T-cell (primary cell): ENCODE results near the gene FAM163B. TPM values are rescaled to one million over a fixed set of nuclear protein-coding genes. Genes with fewer than 3 reads are reported as not detected.

Experiments used
- ATAC-seq, 4 experiments: fragments of 200-7000 bp in 3 of 4; fragments of 150-1000 bp in 1 of 4; cut with Tn5 transposase; replicated peaks in 1 of 4; 1 replicate in 3 of 4; 2 replicates in 1 of 4; pipeline ENCODE4 v1.10.0; 2021; ENCODE audit warnings: moderate library complexity in 3 of 4, mild to moderate bottlenecking in 2 of 4, moderate number of reproducible peaks in 1 of 4
- CTCF ChIA-PET, 2 donors: fragments of 300-600 bp; sonication (Branson Sonifier 250); formaldehyde crosslinking; loops; one replicate each; lab custom pipeline; 2022; ENCODE audit warnings: antibody characterized with exemption in 2 of 2; lab: Charles Lee
- POLR2A ChIA-PET, 2 donors: fragments of 300-600 bp; sonication (Branson Sonifier 250); formaldehyde crosslinking; loops; one replicate each; lab custom pipeline; 2022; ENCODE audit warnings: antibody characterized with exemption in 2 of 2; lab: Charles Lee
- DNase-seq, 35 experiments: peaks; one replicate each; pipeline versions ENCODE4 v3.0.0 to v3.0.0-alpha.2; 2013 to 2023
- H3K27ac ChIP-seq: one replicate; pipeline ENCODE4 v1.5.1; 2013; ENCODE audit warnings: low read length
- H3K27me3 ChIP-seq, 2 experiments: replicated peaks in 1 of 2; 1 replicate in 1 of 2; 2 replicates in 1 of 2; pipeline versions ENCODE4 v1.6.1 to v1.7.0; 2013; ENCODE audit warnings: low read length in 1 of 2, mixed read lengths in 1 of 2; ENCODE audit not compliant: control insufficient read depth in 2 of 2, insufficient read depth in 2 of 2; ENCODE audit errors: extremely low read depth in 1 of 2
- H3K36me3 ChIP-seq, 2 donors: 1 replicate in 1 of 2; 2 replicates in 1 of 2; pipeline versions ENCODE4 v1.6.1 to v1.7.0; 2013; ENCODE audit warnings: low read length in 1 of 2; ENCODE audit not compliant: control insufficient read depth in 2 of 2, insufficient read depth in 1 of 2; ENCODE audit errors: extremely low read depth in 1 of 2
- H3K4me1 ChIP-seq, 2 experiments: 1 replicate in 1 of 2; 2 replicates in 1 of 2; pipeline versions ENCODE4 v1.6.1 to v1.7.0; 2013; ENCODE audit warnings: low read length in 2 of 2, mixed read lengths in 1 of 2; ENCODE audit not compliant: insufficient read depth in 2 of 2, control insufficient read depth in 1 of 2; ENCODE audit errors: extremely low read depth in 1 of 2
- H3K4me3 ChIP-seq, 2 donors: 1 replicate in 1 of 2; 2 replicates in 1 of 2; pipeline versions ENCODE4 v1.5.1 to v1.7.0; 2013; ENCODE audit warnings: mild to moderate bottlenecking in 2 of 2, low read length in 1 of 2, moderate library complexity in 1 of 2; ENCODE audit not compliant: control insufficient read depth in 1 of 2; ENCODE audit errors: extremely low read depth in 1 of 2
- H3K9me3 ChIP-seq: 2 replicates; pipeline ENCODE4 v1.7.0; 2013
- H3K27ac Mint-ChIP-seq, 2 donors: one replicate each; pipeline ENCODE4 v1.8.0; 2020 to 2021; ENCODE audit warnings: mild to moderate bottlenecking in 2 of 2, mixed read lengths in 2 of 2
- H3K27me3 Mint-ChIP-seq, 2 donors: one replicate each; pipeline ENCODE4 v1.8.0; 2021 to 2022; ENCODE audit warnings: mixed read lengths in 2 of 2
- H3K36me3 Mint-ChIP-seq: one replicate; pipeline ENCODE4 v1.8.0; 2021; ENCODE audit warnings: mixed read lengths
- H3K4me1 Mint-ChIP-seq, 3 donors: one replicate each; pipeline ENCODE4 v1.8.0; 2020 to 2022; ENCODE audit warnings: mixed read lengths in 3 of 3, mild to moderate bottlenecking in 1 of 3
- H3K4me3 Mint-ChIP-seq, 3 donors: one replicate each; pipeline ENCODE4 v1.8.0; 2020 to 2022; ENCODE audit warnings: mild to moderate bottlenecking in 3 of 3, mixed read lengths in 3 of 3, moderate library complexity in 3 of 3
- H3K9me3 Mint-ChIP-seq, 3 donors: one replicate each; pipeline ENCODE4 v1.8.0; 2020 to 2022; ENCODE audit warnings: mixed read lengths in 3 of 3
- WGBS: methylation state at CpG from one replicate; pipeline ENCODE4 v1.1.5; 2013; ENCODE audit warnings: missing lambda C conversion rate; ENCODE audit not compliant: insufficient coverage; 5-methylcytosine and 5-hydroxymethylcytosine counted together
- total RNA-seq, 35 experiments: library from RNA in 6 of 35; stranded (reverse) in 6 of 35; fragments of 120-200 nt in 1 of 35; gene quantifications; one replicate each; pipeline versions ENCODE4 v1.2.1 to v1.2.4 and lab custom pipeline; 2013 to 2026

FAM163B gene
- total RNA-seq, 5 donors from 2014 or later (not counting 1 experiment from before 2014, with no cell fraction given): not detected

DNA sequence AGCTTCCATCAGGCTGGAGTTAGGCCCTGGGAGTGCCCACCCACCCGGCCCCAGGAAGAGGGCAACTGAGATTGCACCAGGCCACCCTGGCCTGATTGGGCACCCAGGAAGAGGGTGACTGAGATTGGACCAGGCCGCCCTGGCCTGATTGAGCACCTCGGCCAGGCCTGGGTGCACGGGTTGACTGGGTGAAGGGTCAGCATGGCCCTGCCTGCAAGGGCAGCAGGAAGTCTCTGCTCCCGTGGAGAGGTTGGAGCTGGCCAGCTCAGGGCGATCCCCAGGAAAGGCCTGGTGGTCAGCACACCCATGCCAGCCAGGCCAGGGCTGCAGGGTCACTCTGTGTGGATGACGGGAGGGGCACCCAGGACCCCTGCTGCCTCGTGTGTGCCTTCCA, 62.9 kb downstream of the FAM163B start:
- Histone ChIP-seq H3K9me3 (no peaks in the 10 kb centered on the region), H3K36me3 (peaks cover 0 to 9% of the 10 kb centered on the region in 2 donors), H3K4me1 (no peaks in the 10 kb centered on the region), H3K27me3 (peaks cover 0 to 3% of the 10 kb centered on the region in 2 experiments), H3K4me3 (no peak overlapping the region), H3K27ac (no peak overlapping the region)
- ChIA-PET CTCF (no interaction called here), POLR2A (no interaction called here)
- 72% methylated on average over 8 of the region's 8 CpGs for whole genome bisulfite sequencing
- no peaks in the 10 kb centered on the region for H3K36me3 Mint-ChIP-seq
- ATAC-seq: no peak
- H3K4me1 Mint-ChIP-seq: no peaks in the 10 kb centered on the region
- no peaks in the 10 kb centered on the region for H3K9me3 Mint-ChIP-seq
- no peak overlapping the region for H3K4me3 Mint-ChIP-seq
- no peak overlapping the region for H3K27ac Mint-ChIP-seq
- DNase-seq: no peak
- H3K27me3 Mint-ChIP-seq: no peaks in the 10 kb centered on the region

- ATAC-seq (no peak), DNase-seq (no peak)
- Mint-ChIP-seq H3K36me3 (no peaks in the 10 kb centered on the region), H3K27ac (no peak overlapping the region), H3K4me3 (no peak overlapping the region), H3K4me1 (no peaks in the 10 kb centered on the region), H3K9me3 (no peaks in the 10 kb centered on the region), H3K27me3 (no peaks in the 10 kb centered on the region)
- Histone ChIP-seq H3K27ac (no peak overlapping the region), H3K9me3 (no peaks in the 10 kb centered on the region), H3K4me1 (no peaks in the 10 kb centered on the region), H3K27me3 (peaks cover 0 to 3% of the 10 kb centered on the region in 2 experiments), H3K36me3 (peaks cover 0 to 5% of the 10 kb centered on the region in 2 donors), H3K4me3 (no peak overlapping the region)
- POLR2A ChIA-PET: no interaction called here
- CTCF ChIA-PET: no interaction called here
- WGBS: 83% methylated on average over 19 of the region's 25 CpGs
These were observed 63.5 kb downstream of the FAM163B start for GRCh38 chr9:133545494-133546286.

GRCh38 chr9:133543772-133544467, 65.3 kb downstream of the FAM163B start:
- Histone ChIP-seq H3K4me1 (no peaks in the 10 kb centered on the region), H3K27ac (no peak overlapping the region), H3K27me3 (peaks cover 0 to 9% of the 10 kb centered on the region in 2 experiments), H3K36me3 (peaks cover 0 to 5% of the 10 kb centered on the region in 2 donors), H3K4me3 (no peak overlapping the region), H3K9me3 (no peaks in the 10 kb centered on the region)
- CTCF ChIA-PET: no interaction called here
- DNase-seq (no peak), ATAC-seq (no peak)
- POLR2A ChIA-PET: interaction anchor here in 1 of 2 donors (0.6 kb wide), 1 partner anchor 8 kb away, joined by 4 read pairs; no protein-coding TSS in a partner anchor
- Mint-ChIP-seq H3K4me3 (no peak overlapping the region), H3K9me3 (no peaks in the 10 kb centered on the region), H3K36me3 (no peaks in the 10 kb centered on the region), H3K4me1 (no peaks in the 10 kb centered on the region), H3K27me3 (peaks cover 0 to 4% of the 10 kb centered on the region in 2 donors), H3K27ac (no peak overlapping the region)
- WGBS: 76% methylated on average over 12 of the region's 16 CpGs

DNA sequence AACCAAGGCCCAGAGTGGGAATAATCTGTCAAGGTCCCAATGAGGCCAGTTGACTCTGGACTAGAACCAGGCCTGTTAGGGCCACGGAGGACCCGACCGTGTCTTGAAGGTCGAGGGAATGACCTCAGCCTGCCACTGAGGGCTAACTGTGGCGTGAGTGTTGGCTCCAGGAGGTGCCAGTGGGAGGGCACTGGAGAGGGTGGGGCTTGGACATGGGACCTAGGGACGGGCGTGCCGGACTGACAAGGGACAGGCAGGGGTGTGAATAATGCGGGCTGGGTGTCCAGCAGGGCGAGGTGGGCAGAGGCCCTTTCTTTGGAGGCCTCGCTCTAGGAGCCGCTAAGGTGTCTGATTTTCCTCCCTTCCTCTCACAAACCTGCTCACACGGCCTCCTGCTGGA, 67.2 kb downstream of the FAM163B start:
- CTCF ChIA-PET: no interaction called here
- peaks cover 0 to 5% of the 10 kb centered on the region in 2 donors for H3K27me3 Mint-ChIP-seq
- ATAC-seq: no peak
- no peak overlapping the region for H3K4me3 ChIP-seq
- no peak for DNase-seq
- 81% methylated on average over 6 of the region's 13 CpGs for WGBS
- no peaks in the 10 kb centered on the region for H3K4me1 ChIP-seq
- H3K9me3 Mint-ChIP-seq: no peaks in the 10 kb centered on the region
- no peaks in the 10 kb centered on the region for H3K9me3 ChIP-seq
- peaks cover 0 to 13% of the 10 kb centered on the region in 2 experiments for H3K27me3 ChIP-seq
- H3K36me3 ChIP-seq: no peaks in the 10 kb centered on the region
- no peaks in the 10 kb centered on the region for H3K4me1 Mint-ChIP-seq
- POLR2A ChIA-PET: no interaction called here
- no peaks in the 10 kb centered on the region for H3K36me3 Mint-ChIP-seq
- no peak overlapping the region for H3K27ac ChIP-seq
- H3K4me3 Mint-ChIP-seq: no peak overlapping the region
- no peak overlapping the region for H3K27ac Mint-ChIP-seq

- no peak overlapping the region for H3K4me3 ChIP-seq
- no peaks in the 10 kb centered on the region for H3K9me3 Mint-ChIP-seq
- no peak overlapping the region for H3K4me3 Mint-ChIP-seq
- H3K4me1 Mint-ChIP-seq: no peaks in the 10 kb centered on the region
- ChIA-PET POLR2A (no interaction called here), CTCF (no interaction called here)
- no peaks in the 10 kb centered on the region for H3K36me3 Mint-ChIP-seq
- peaks cover 0 to 24% of the 10 kb centered on the region in 2 experiments for H3K27me3 ChIP-seq
- H3K36me3 ChIP-seq: no peaks in the 10 kb centered on the region
- DNase-seq: no peak
- no peaks in the 10 kb centered on the region for H3K9me3 ChIP-seq
- H3K27me3 Mint-ChIP-seq: peaks cover 0 to 10% of the 10 kb centered on the region in 2 donors
- 56% methylated on average over 17 of the region's 18 CpGs for WGBS
- H3K27ac Mint-ChIP-seq: no peak overlapping the region
- ATAC-seq: no peak
- peaks cover 0 to under 1% of the 10 kb centered on the region in 2 experiments for H3K4me1 ChIP-seq
- no peak overlapping the region for H3K27ac ChIP-seq
These were observed 68.5 kb downstream of the FAM163B start for GRCh38 chr9:133540698-133541025.

GRCh38 chr9:133539991-133540697, 69.0 kb downstream of the FAM163B start:
- Mint-ChIP-seq H3K9me3 (no peaks in the 10 kb centered on the region), H3K4me3 (no peak overlapping the region), H3K27ac (no peak overlapping the region), H3K36me3 (no peaks in the 10 kb centered on the region), H3K27me3 (peaks cover 0 to 14% of the 10 kb centered on the region in 2 donors), H3K4me1 (peaks cover 0 to 3% (median 0%) of the 10 kb centered on the region in 3 donors)
- peaks cover 0 to 4% of the 10 kb centered on the region in 2 experiments for H3K4me1 ChIP-seq
- 64% methylated on average over 17 of the region's 22 CpGs for WGBS
- no peak overlapping the region for H3K4me3 ChIP-seq
- H3K36me3 ChIP-seq: no peaks in the 10 kb centered on the region
- ChIA-PET CTCF (no interaction called here), POLR2A (no interaction called here)
- ATAC-seq (no peak), DNase-seq (no peak)
- no peaks in the 10 kb centered on the region for H3K9me3 ChIP-seq
- peaks cover 0 to 26% of the 10 kb centered on the region in 2 experiments for H3K27me3 ChIP-seq
- H3K27ac ChIP-seq: no peak overlapping the region
